ENCODE measurements around the gene PKD1L1.

GRCh38 chr7:47743965-47744591 is 204.2 kb downstream of the PKD1L1 start:
- TF ChIP-seq CTCF (IDR thresholded peaks at IDR 0.05) (no peak), EP300 (IDR thresholded peaks at IDR 0.05) (no peak), POLR2A (IDR thresholded peaks at IDR 0.05) (no peak)
